ENCODE data around the gene EIF2B2.
A peak's percentile ranks its signal among the peaks of the same experiment; 100 is the strongest.

EIF2B2 gene

GRCh38 chr14:75002392-75003249, at the start of gene EIF2B2:
Gene EIF2B2, plus strand, starts transcription at chr14:75002921. Its CDS starts 70 bp downstream, at chr14:75002991.
- peak; percentile 94 for DNase-seq

GRCh38 chr14:74953686-74954085, 49.0 kb upstream of the EIF2B2 start:
- no peak for DNase-seq

- no peak for DNase-seq
Observed at GRCh38 chr14:74954232-74954946, 48.3 kb upstream of the EIF2B2 start.

GRCh38 chr14:74954947-74955228, 47.8 kb upstream of the EIF2B2 start:
- DNase-seq = no peak

- no peak for DNase-seq
Observed at GRCh38 chr14:74955229-74956026, 47.3 kb upstream of the EIF2B2 start, which contains the start of gene PGF. Gene PGF, minus strand, starts transcription at chr14:74955597. Its CDS starts 355 bp downstream, at chr14:74955242.

GRCh38 chr14:74956027-74956279, 46.8 kb upstream of the EIF2B2 start:
- DNase-seq = no peak

- DNase-seq = no peak
Observed at GRCh38 chr14:74956280-74957072, 46.2 kb upstream of the EIF2B2 start.

- no peak for DNase-seq
Observed at GRCh38 chr14:74959596-74960180, 43.0 kb upstream of the EIF2B2 start.

- no peak for DNase-seq
Observed at GRCh38 chr14:74960736-74961135, 42.0 kb upstream of the EIF2B2 start.

- DNase-seq = no peak
Observed at GRCh38 chr14:74961238-74961911, 41.3 kb upstream of the EIF2B2 start.

GRCh38 chr14:74962046-74962445, 40.7 kb upstream of the EIF2B2 start:
- no peak for DNase-seq

GRCh38 chr14:74962493-74962892, 40.2 kb upstream of the EIF2B2 start:
- no peak for DNase-seq

- no peak for DNase-seq
Observed at GRCh38 chr14:74963178-74963704, 39.5 kb upstream of the EIF2B2 start.

GRCh38 chr14:74963705-74964271, 38.9 kb upstream of the EIF2B2 start:
- DNase-seq = no peak

- no peak for DNase-seq
Observed at GRCh38 chr14:74964787-74965485, 37.8 kb upstream of the EIF2B2 start.

GRCh38 chr14:74965486-74966153, 37.1 kb upstream of the EIF2B2 start:
- no peak for DNase-seq

- DNase-seq = no peak
Observed at GRCh38 chr14:74968811-74969210, 33.9 kb upstream of the EIF2B2 start.

- no peak for DNase-seq
Observed at GRCh38 chr14:74973003-74973653, 29.6 kb upstream of the EIF2B2 start.

GRCh38 chr14:74973905-74974363, 28.8 kb upstream of the EIF2B2 start:
- DNase-seq = no peak

Data from NCI-H1048 (cell line).